RWPE2 (cell line): ENCODE results near the gene CD84.

Experiments used
- ATAC-seq: fragments of 200-7000 bp; cut with Tn5 transposase; 3 replicates; pipeline ENCODE4 v1.9.1; 2021; ENCODE audit warnings: low read depth
- DNase-seq: peaks from one replicate; pipeline ENCODE4 v3.0.0-alpha.2; 2020; ENCODE audit warnings: low spot score
- H3K27ac ChIP-seq: fragments of 450-650 bp; 2 replicates; pipeline ENCODE4 v1.5.1; 2017; ENCODE audit warnings: mild to moderate bottlenecking; ENCODE audit not compliant: poor library complexity, severe bottlenecking
- H3K27me3 ChIP-seq: fragments of 250-450 bp; sonication (Bioruptor Pico); 2 replicates; pipeline ENCODE4 v1.5.1; 2021; ENCODE audit warnings: mild to moderate bottlenecking, moderate library complexity; ENCODE audit not compliant: insufficient read depth, poor library complexity, severe bottlenecking
- H3K36me3 ChIP-seq: fragments of 250-450 bp; sonication (Bioruptor Pico); 2 replicates; pipeline ENCODE4 v1.5.1; 2020; ENCODE audit warnings: low read depth, mild to moderate bottlenecking, moderate library complexity
- H3K4me1 ChIP-seq: fragments of 250-450 bp; sonication (Bioruptor Pico); 2 replicates; pipeline ENCODE4 v1.5.1; 2021; ENCODE audit warnings: mild to moderate bottlenecking, moderate library complexity; ENCODE audit not compliant: insufficient read depth, poor library complexity, severe bottlenecking
- H3K4me3 ChIP-seq: fragments of 250-450 bp; sonication (Bioruptor Pico); 2 replicates; pipeline ENCODE4 v1.5.1; 2021; ENCODE audit warnings: mild to moderate bottlenecking, moderate library complexity; ENCODE audit not compliant: severe bottlenecking
- H3K9me3 ChIP-seq: fragments of 250-450 bp; sonication (Bioruptor Pico); 2 replicates; pipeline ENCODE4 v1.5.1; 2021; ENCODE audit warnings: mild to moderate bottlenecking, moderate library complexity; ENCODE audit not compliant: severe bottlenecking
- TF ChIP-seq, protein P1 (sequence below): fragments of 450-650 bp; IDR thresholded peaks from one replicate; pipeline ENCODE4 v1.5.1; 2017; ENCODE audit warnings: mild to moderate bottlenecking, moderate library complexity; ENCODE audit not compliant: poor library complexity, severe bottlenecking

The CD84 gene

DNA sequence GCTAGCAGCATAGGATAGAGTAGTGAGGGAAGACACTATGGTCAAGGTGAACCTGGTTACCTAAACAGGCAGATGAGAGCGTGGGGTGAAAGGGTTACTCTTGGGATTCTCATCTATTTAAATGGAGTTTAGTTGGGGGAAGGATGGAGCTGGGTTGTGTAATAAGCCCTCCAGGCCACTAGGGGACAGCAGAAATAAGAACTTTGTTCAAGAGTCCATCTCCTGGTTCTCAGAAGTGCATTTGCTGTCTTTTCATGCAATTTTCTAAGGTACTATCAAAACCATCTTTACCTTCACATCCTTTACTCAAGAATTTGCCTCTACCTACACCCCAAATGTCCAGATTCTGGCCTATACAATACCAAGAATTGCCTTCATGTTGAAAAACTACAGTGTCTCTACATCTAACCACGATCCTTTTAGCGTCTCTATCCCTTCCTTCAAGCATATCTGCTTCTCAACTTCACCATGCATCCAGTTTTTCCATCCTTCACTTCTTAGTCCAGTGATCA is 39.5 kb upstream of the CD84 start:
- Histone ChIP-seq H3K4me3 (no peak overlapping the region), H3K36me3 (no peaks in the 10 kb centered on the region), H3K9me3 (no peaks in the 10 kb centered on the region), H3K4me1 (no peaks in the 10 kb centered on the region), H3K27me3 (peaks cover 7% of the 10 kb centered on the region), H3K27ac (no peak overlapping the region)
- DNase-seq: no peak
- ATAC-seq: no peak
- TF ChIP-seq, protein P1, sequence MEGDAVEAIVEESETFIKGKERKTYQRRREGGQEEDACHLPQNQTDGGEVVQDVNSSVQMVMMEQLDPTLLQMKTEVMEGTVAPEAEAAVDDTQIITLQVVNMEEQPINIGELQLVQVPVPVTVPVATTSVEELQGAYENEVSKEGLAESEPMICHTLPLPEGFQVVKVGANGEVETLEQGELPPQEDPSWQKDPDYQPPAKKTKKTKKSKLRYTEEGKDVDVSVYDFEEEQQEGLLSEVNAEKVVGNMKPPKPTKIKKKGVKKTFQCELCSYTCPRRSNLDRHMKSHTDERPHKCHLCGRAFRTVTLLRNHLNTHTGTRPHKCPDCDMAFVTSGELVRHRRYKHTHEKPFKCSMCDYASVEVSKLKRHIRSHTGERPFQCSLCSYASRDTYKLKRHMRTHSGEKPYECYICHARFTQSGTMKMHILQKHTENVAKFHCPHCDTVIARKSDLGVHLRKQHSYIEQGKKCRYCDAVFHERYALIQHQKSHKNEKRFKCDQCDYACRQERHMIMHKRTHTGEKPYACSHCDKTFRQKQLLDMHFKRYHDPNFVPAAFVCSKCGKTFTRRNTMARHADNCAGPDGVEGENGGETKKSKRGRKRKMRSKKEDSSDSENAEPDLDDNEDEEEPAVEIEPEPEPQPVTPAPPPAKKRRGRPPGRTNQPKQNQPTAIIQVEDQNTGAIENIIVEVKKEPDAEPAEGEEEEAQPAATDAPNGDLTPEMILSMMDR: peak; percentile 27

DNA sequence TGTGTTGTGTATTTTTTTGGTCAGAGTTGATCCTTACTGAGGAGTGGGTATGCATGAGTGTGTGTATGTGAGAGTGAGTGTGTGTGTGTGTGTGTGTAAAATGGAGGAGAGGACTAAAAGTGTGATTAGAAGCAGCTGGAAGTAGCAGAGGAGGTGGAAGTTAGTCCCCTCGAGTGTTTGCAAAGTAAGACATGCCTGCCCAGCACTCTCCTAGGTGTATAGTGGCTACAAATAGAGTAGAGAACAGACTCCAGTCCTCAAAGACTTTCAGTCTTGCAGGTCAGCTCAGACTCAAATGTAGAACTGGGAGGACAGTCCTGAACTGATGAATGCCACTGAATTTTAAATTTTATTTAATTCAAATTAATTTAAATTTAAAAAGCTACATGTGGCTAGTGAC is 39.0 kb upstream of the CD84 start:
- no peaks in the 10 kb centered on the region for H3K36me3 ChIP-seq
- no peak overlapping the region for H3K4me3 ChIP-seq
- H3K27ac ChIP-seq: no peak overlapping the region
- DNase-seq: no peak
- ATAC-seq: no peak
- TF ChIP-seq, protein P1: no peak
- H3K9me3 ChIP-seq: no peaks in the 10 kb centered on the region
- H3K27me3 ChIP-seq: peaks cover 12% of the 10 kb centered on the region
- no peaks in the 10 kb centered on the region for H3K4me1 ChIP-seq

DNA sequence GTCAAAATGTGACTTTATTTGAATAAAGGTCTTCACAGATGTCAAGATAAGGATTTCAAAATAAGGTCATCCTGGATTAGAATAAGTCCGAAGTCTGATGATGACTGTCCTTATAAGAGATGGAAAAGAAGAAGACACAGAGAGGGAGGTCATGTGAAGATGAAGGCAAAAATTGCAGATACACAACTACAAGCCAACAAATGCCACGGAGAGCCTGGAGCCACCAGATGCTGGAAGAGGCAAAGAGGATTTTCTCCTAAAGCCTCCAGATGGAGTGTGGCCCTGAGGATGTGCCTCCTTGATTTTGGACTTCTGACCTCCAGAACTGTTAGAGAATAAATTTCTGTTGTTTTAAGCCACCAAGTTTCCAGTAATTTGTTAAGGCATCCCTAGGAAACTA is 36.4 kb upstream of the CD84 start:
- TF ChIP-seq, protein P1: no peak
- no peak for ATAC-seq
- Histone ChIP-seq H3K36me3 (no peaks in the 10 kb centered on the region), H3K4me1 (no peaks in the 10 kb centered on the region), H3K27ac (no peak overlapping the region), H3K4me3 (no peak overlapping the region), H3K9me3 (no peaks in the 10 kb centered on the region), H3K27me3 (peaks cover 27% of the 10 kb centered on the region)
- DNase-seq: no peak

DNA sequence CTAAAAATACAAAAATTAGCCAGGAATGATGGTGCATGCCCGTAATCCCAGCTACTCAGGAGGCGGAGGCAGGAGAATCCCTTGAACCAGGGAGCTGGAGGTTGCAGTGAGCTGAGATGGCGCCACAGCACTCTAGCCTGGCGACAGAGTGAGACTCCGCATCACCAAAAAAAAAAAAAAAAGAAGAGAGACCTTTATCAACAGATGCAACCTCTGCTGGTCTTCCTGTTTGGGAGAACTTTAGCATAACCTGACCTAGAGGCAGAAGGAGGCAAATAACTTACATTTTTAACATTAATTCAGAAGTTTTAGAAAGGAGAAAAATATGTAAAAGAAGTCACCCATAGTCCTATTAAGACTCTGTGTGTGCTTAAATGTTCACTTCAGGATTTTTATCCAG is 35.1 kb upstream of the CD84 start:
- H3K36me3 ChIP-seq: no peaks in the 10 kb centered on the region
- no peaks in the 10 kb centered on the region for H3K4me1 ChIP-seq
- DNase-seq (no peak), ATAC-seq (no peak)
- peaks cover 30% of the 10 kb centered on the region for H3K27me3 ChIP-seq
- H3K4me3 ChIP-seq: no peak overlapping the region
- no peaks in the 10 kb centered on the region for H3K9me3 ChIP-seq
- TF ChIP-seq, protein P1: no peak
- no peak overlapping the region for H3K27ac ChIP-seq

DNA sequence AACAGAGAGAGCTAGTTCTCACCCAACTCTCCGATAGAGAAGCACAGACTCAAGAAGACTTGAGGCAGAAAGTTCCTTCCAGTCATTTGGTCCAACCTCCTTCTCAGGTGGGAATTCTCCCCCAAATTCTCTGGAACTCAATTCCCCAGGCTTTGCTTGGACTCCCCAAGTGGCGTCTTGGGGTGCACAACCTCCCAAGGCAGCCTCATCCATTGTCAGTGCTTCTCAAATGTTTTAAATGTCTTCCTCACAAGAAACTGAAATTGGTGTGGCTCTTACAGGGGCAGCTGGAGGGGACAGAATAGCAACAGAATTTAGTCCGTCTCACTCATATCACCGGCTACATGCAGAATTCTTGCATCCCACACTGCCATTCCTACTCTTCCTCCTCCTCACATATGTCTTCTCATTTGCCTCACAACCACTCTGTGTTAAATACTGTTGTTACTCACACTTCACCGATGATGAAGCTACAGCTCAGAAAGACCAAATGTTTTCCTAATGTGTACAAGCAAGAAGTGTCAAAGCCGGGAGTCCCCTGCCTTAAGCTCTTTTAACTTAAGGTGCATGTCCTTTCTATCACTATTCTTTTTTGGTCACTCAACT is 33.4 kb upstream of the CD84 start:
- H3K27ac ChIP-seq: no peak overlapping the region
- no peaks in the 10 kb centered on the region for H3K36me3 ChIP-seq
- no peaks in the 10 kb centered on the region for H3K9me3 ChIP-seq
- peaks cover 33% of the 10 kb centered on the region for H3K27me3 ChIP-seq
- TF ChIP-seq, protein P1: no peak
- no peak overlapping the region for H3K4me3 ChIP-seq
- DNase-seq: no peak
- no peaks in the 10 kb centered on the region for H3K4me1 ChIP-seq
- no peak for ATAC-seq
